NCI-H526 treated with DMSO at 0.1 percent for 48 hours (cell line): ENCODE measurements around the gene LMNTD1.

Experiments
- DNase-seq: peaks from one replicate; lab custom pipeline; 2025; lab: John Stamatoyannopoulos, UW

LMNTD1 gene

GRCh38 chr12:25488956-25489870 lies 63.9 kb downstream of the LMNTD1 start:
- peak; percentile 45 for DNase-seq

GRCh38 chr12:25482625-25483024 lies 70.5 kb downstream of the LMNTD1 start:
- DNase-seq, result no peak

GRCh38 chr12:25480145-25480544 lies 72.9 kb downstream of the LMNTD1 start:
- no peak for DNase-seq

- no peak for DNase-seq
Measured at GRCh38 chr12:25477217-25477616, 75.9 kb downstream of the LMNTD1 start.

- DNase-seq, result no peak
Measured at GRCh38 chr12:25472453-25472852, 80.6 kb downstream of the LMNTD1 start.

GRCh38 chr12:25469861-25470260 lies 83.2 kb downstream of the LMNTD1 start:
- DNase-seq, result no peak

GRCh38 chr12:25469368-25469767 lies 83.7 kb downstream of the LMNTD1 start:
- DNase-seq, result no peak

GRCh38 chr12:25463521-25463920 lies 89.6 kb downstream of the LMNTD1 start:
- DNase-seq, result no peak

GRCh38 chr12:25463005-25463404 lies 90.1 kb downstream of the LMNTD1 start:
- DNase-seq, result no peak

GRCh38 chr12:25459541-25459951 lies 93.5 kb downstream of the LMNTD1 start:
- no peak for DNase-seq

GRCh38 chr12:25458047-25458552 lies 95.0 kb downstream of the LMNTD1 start:
- DNase-seq, result no peak

GRCh38 chr12:25456474-25456873 lies 96.6 kb downstream of the LMNTD1 start:
- DNase-seq, result no peak

- DNase-seq, result no peak
Measured at GRCh38 chr12:25455696-25456095, 97.4 kb downstream of the LMNTD1 start.

GRCh38 chr12:25449007-25449406 lies 104.1 kb downstream of the LMNTD1 start:
- no peak for DNase-seq

GRCh38 chr12:25447046-25447445 lies 106.0 kb downstream of the LMNTD1 start:
- DNase-seq, result no peak

- no peak for DNase-seq
Measured at GRCh38 chr12:25438638-25439037, 114.4 kb downstream of the LMNTD1 start.

- DNase-seq, result peak; percentile 34
Measured at GRCh38 chr12:25436206-25437030, 116.7 kb downstream of the LMNTD1 start.

- no peak for DNase-seq
Measured at GRCh38 chr12:25435431-25435830, 117.7 kb downstream of the LMNTD1 start.

- no peak for DNase-seq
Measured at GRCh38 chr12:25434515-25434914, 118.6 kb downstream of the LMNTD1 start.

GRCh38 chr12:25433581-25434325 lies 119.3 kb downstream of the LMNTD1 start:
- no peak for DNase-seq

GRCh38 chr12:25433024-25433423 lies 120.1 kb downstream of the LMNTD1 start:
- DNase-seq, result no peak
